GM21367 (cell line): Measurements from ENCODE around the gene ARMC5.
"Not testable (repeated sequence)": the region's sequence is repeated elsewhere in the genome, so short reads cannot be mapped to it uniquely, and the experiment has no call there.

Source experiments
- ATAC-seq: cut with Tn5 transposase; IDR thresholded peaks from one replicate; pipeline ENCODE4 v1.9.1; 2021; ENCODE audit not compliant: unreplicated experiment

Gene ARMC5

DNA sequence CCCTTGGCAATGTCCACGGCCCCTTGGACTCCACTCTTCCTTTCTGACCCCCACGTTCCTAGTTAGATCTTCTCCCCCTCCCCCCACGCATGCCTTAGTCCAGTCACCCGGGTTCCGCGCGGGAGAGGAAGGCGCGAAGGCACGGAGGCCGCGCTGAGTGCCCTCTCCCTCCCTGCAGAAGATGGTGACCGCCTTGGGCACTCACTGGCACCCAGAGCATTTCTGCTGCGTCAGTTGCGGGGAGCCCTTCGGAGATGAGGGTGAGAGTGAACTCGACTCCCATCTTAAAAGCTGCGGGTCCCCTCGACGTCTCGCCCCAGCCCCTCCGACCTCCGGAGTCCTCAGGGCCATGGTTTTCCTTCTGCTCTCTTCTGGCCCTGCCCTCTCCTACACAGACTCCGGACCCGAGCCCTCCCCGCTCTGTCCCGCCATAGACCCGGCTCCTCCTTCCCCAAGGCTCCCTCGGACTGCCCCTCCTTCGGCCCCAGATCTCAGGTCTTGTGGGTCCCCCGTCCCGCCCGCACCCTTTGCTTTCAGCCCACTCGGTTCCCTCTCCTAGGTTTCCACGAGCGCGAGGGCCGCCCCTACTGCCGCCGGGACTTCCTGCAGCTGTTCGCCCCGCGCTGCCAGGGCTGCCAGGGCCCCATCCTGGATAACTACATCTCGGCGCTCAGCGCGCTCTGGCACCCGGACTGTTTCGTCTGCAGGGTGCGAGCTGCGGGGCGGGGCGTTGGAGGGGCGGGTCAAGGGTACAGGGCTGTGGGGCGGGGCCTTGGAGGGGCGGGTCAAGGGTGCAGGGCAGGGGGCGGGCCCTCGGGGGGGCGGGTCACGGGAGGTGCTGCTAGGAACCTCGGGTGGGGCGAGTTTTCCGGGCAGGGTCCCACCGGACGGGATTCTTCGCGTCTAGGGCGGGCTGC is 17.3 kb downstream of the ARMC5 start:
- peak; percentile 54 for ATAC-seq

GRCh38 chr16:31477220-31478216 is 18.2 kb downstream of the ARMC5 start:
- peak; percentile 17 for ATAC-seq

DNA sequence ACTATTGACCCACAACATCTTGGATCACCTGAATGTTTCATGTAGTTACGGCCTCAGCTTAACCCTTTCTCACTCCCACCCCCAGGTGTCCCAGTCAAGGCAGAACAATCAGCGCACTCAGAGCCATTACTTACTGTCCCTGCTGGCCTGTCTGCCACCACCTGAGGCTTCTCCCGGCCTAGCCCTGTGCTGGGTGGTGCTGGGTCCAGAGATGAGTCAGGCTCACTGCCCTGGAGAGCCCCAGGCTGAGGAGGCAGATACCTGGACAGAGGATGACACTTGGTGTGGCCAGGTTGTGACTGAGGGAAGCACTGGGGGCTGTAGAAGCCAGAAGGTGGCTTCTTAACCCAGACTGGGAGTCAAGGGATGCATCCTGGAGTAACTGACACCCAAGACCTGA is 19.7 kb downstream of the ARMC5 start:
- ATAC-seq: no peak

GRCh38 chr16:31479751-31480150 is 20.4 kb downstream of the ARMC5 start:
- ATAC-seq: no peak

GRCh38 chr16:31480851-31481536 is 21.7 kb downstream of the ARMC5 start:
- no peak for ATAC-seq

DNA sequence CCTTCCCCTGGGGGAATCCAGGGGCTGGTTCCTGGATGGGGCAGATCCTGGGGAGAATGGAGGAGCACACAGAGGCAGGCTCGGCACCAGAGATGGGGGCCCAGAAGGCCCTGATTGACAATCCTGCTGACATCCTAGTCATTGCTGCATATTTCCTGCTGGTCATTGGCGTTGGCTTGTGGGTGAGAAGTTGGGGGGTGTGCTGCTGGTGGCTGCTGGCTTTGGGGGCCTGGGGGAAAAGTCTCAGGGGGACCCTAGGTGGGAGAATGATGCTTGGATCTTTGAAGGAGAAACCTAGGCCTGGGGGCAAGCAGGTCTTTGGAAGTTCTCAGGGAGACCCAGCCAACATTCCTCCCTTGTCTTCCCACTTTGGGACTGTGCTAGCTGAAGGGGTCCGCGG is 23.8 kb downstream of the ARMC5 start, which contains the start of gene SLC5A2:
TSS of gene SLC5A2 (plus strand) at position 43 of the 400 bp plus-strand sequence. CDS start at position 57, 14 bp downstream.
- no peak for ATAC-seq

GRCh38 chr16:31484048-31484447 is 24.7 kb downstream of the ARMC5 start:
- not testable (repeated sequence) for ATAC-seq

DNA sequence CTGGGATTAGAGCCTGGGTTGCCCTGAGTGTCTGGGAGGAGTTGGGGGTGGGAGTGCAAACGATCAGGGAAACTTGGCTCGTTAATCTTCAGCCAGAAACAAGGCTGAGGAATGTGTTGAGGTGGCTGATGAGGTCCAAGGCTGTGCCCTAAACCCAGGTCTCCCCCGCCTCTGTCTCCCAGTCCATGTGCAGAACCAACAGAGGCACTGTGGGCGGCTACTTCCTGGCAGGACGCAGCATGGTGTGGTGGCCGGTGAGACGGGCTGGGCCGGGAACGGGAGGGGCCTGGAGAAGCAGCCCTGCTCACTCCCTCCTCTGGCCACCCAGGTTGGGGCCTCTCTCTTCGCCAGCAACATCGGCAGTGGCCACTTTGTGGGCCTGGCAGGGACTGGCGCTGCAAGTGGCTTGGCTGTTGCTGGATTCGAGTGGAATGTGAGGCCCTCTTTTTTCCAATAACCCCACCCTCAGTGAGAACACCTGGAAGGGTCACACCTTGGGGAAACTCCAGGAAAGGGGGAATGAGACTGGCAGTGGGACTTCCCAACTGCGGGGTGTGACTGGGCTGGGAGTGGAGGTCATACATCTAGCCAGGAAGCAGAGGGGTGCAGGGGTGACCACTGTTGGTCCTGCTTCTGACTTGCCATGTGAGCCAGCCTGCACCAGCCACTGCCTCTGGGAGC is 25.3 kb downstream of the ARMC5 start:
- no peak for ATAC-seq

GRCh38 chr16:31485571-31485970 is 26.3 kb downstream of the ARMC5 start:
- no peak for ATAC-seq

DNA sequence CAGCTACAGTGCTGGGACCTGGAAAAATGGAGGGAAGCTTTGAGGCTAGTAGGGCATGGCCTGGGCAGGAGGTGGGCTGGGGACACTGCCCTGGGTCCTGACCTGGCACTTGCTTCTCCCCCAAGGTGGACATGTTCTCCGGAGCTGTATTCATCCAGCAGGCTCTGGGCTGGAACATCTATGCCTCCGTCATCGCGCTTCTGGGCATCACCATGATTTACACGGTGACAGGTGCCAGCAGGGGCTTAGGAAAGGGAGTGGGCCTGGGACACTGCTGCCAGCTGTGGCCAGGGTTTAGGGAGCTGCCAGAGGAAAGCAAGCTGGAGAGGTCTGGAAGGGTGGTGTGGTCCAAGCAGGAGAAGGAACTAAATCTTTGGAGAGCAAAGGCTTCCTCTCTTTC is 26.7 kb downstream of the ARMC5 start:
- ATAC-seq: no peak

GRCh38 chr16:31487071-31487719 is 27.9 kb downstream of the ARMC5 start:
- no peak for ATAC-seq

- ATAC-seq: peak; percentile 72
These were observed 28.6 kb downstream of the ARMC5 start for GRCh38 chr16:31487720-31488467.

DNA sequence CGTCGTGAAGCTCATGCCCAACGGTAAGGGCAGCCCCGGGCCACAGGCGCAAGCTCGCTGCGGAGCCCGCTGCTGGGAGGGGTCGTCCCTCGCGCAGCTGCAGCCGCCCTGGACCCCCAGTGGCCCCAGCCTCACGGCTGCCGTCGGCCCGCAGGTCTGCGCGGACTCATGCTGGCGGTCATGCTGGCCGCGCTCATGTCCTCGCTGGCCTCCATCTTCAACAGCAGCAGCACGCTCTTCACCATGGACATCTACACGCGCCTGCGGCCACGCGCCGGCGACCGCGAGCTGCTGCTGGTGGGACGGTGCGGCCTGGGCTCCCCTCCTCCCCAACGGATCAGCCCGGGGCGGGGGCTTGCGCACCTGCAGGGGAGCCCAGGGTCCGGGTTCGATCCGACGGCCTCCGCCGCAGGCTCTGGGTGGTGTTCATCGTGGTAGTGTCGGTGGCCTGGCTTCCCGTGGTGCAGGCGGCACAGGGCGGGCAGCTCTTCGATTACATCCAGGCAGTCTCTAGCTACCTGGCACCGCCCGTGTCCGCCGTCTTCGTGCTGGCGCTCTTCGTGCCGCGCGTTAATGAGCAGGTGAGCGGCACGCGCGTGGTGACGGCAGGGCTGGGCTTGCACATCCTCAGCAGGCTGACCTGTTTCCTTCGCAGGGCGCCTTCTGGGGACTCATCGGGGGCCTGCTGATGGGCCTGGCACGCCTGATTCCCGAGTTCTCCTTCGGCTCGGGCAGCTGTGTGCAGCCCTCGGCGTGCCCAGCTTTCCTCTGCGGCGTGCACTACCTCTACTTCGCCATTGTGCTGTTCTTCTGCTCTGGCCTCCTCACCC is 29.4 kb downstream of the ARMC5 start:
- no peak for ATAC-seq

GRCh38 chr16:31489298-31489564 is 29.9 kb downstream of the ARMC5 start:
- ATAC-seq: no peak

DNA sequence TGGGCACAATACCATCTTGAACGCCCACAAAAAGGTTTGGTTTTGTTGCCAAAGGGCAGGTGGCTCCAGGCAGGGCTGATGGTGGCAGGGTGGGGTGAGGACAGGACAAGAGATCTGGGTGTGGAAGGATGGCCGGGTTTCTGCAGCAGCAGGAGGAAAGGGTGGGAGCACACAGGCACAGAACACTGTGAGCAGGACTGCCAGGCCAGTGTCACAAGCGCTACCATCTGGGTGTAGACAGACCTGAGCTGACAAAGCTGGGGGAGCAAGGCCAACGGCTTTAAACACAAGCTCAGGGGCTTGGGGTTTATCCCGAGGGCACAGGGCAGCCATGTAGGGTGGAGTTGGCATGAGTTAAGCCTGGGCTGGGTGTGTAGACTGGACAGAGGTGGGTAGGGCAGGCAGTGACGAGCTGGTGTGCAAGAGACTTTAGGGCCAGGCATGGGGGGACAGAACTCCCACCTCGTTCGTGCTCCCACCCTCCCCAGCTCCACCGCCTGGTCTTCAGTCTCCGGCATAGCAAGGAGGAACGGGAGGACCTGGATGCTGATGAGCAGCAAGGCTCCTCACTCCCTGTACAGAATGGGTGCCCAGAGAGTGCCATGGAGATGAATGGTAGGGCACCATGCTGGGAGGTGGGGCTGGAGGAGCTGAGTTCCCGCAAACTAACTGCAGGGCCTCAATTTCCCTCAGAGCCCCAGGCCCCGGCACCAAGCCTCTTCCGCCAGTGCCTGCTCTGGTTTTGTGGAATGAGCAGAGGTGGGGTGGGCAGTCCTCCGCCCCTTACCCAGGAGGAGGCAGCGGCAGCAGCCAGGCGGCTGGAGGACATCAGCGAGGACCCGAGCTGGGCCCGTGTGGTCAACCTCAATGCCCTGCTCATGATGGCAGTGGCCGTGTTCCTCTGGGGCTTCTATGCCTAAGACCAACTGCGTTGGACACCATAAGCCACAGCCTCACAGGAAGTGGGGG is 30.6 kb downstream of the ARMC5 start:
- no peak for ATAC-seq

DNA sequence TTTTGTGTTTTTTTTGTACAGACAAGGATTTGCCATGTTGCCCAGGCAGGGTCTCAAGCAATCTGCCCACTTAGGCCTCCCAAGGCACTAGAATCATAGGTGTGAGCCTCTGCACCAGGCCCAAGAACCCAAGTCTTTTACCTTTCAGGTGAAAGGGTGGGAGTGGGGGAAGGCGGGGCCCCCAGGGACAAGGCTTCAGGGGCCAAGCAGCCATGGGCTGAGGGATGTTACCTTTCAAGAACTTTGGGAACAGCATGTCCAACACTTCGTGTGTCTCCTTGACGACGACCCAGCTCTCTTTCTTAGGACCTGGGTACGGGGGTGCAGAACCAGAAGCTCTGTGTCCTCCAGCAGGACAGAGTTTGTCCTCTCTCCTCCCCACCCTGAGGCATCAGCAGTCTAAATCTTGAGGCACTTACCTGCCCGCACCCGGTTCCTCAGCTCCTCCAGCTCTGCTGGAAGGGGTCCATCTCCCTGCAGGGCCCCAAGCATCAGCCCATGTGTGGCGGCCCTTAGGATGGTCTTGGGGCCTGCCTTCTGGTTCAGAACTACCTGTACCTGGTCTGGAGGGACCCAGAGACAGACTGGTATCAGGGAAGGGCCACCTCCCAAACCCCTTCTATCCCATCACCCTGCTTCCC is 32.6 kb downstream of the ARMC5 start:
- ATAC-seq: no peak
